Measurements from ENCODE around the gene USP12. TPM values are rescaled to one million over a fixed set of nuclear protein-coding genes. Genes with fewer than 3 reads are reported as not detected.

The USP12 gene
- total RNA-seq, 1 donor from 2014 or later: 19.7 TPM

GRCh38 chr13:27186295-27186694 lies 14.7 kb upstream of the USP12 start:
- H3K4me3 Mint-ChIP-seq: no peak overlapping the region
- Histone ChIP-seq H3K4me1 (no peaks in the 10 kb centered on the region), H3K27ac (no peak overlapping the region), H2AFZ (replicated peaks) (peak overlapping the region; percentile 34), H3F3A (ENCODE audit: low read depth) (no peaks in the 10 kb centered on the region), H3K9ac (no peak overlapping the region), H3K27me3 (no peaks in the 10 kb centered on the region), H3K36me3 (no peaks in the 10 kb centered on the region), H3K79me2 (ENCODE audit: low read depth) (no peaks in the 10 kb centered on the region), H3K4me2 (no peak overlapping the region), H4K20me1 (ENCODE audit: low read depth) (no peaks in the 10 kb centered on the region), H3K4me3 (no peak overlapping the region), H3K9me3 (ENCODE audit: low read depth) (no peaks in the 10 kb centered on the region)
- no peaks in the 10 kb centered on the region for H3K9me3 Mint-ChIP-seq
- TF ChIP-seq, protein P1, sequence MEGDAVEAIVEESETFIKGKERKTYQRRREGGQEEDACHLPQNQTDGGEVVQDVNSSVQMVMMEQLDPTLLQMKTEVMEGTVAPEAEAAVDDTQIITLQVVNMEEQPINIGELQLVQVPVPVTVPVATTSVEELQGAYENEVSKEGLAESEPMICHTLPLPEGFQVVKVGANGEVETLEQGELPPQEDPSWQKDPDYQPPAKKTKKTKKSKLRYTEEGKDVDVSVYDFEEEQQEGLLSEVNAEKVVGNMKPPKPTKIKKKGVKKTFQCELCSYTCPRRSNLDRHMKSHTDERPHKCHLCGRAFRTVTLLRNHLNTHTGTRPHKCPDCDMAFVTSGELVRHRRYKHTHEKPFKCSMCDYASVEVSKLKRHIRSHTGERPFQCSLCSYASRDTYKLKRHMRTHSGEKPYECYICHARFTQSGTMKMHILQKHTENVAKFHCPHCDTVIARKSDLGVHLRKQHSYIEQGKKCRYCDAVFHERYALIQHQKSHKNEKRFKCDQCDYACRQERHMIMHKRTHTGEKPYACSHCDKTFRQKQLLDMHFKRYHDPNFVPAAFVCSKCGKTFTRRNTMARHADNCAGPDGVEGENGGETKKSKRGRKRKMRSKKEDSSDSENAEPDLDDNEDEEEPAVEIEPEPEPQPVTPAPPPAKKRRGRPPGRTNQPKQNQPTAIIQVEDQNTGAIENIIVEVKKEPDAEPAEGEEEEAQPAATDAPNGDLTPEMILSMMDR (IDR thresholded peaks at IDR 0.05): no peak
- TF ChIP-seq EZH2phosphoT487 (IDR thresholded peaks at IDR 0.05): no peak
- TF ChIP-seq EZH2 (IDR thresholded peaks at IDR 0.05): no peak
- DNase-seq (ENCODE audit: low spot score): no peak
- H3K4me1 Mint-ChIP-seq: no peaks in the 10 kb centered on the region
- no peaks in the 10 kb centered on the region for H3K36me3 Mint-ChIP-seq
- no peaks in the 10 kb centered on the region for H3K27me3 Mint-ChIP-seq (ENCODE audit: insufficient read depth, low read depth)
- no peak overlapping the region for H3K27ac Mint-ChIP-seq

- H3F3A ChIP-seq (ENCODE audit: low read depth): no peaks in the 10 kb centered on the region
- H3K36me3 ChIP-seq: no peaks in the 10 kb centered on the region
- Mint-ChIP-seq H3K27me3 (ENCODE audit: insufficient read depth, low read depth) (no peaks in the 10 kb centered on the region), H3K4me1 (no peaks in the 10 kb centered on the region), H3K36me3 (no peaks in the 10 kb centered on the region), H3K27ac (peak overlapping the region; percentile 57), H3K9me3 (no peaks in the 10 kb centered on the region), H3K4me3 (no peak overlapping the region)
- H3K4me2 ChIP-seq: no peak overlapping the region
- TF ChIP-seq EZH2phosphoT487 (IDR thresholded peaks at IDR 0.05) (no peak), EZH2 (IDR thresholded peaks at IDR 0.05) (no peak)
- TF ChIP-seq, protein P1 (IDR thresholded peaks at IDR 0.05): no peak
- no peaks in the 10 kb centered on the region for H3K9me3 ChIP-seq (ENCODE audit: low read depth)
- DNase-seq (ENCODE audit: low spot score): no peak
- H3K4me1 ChIP-seq: no peaks in the 10 kb centered on the region
- H4K20me1 ChIP-seq (ENCODE audit: low read depth): no peaks in the 10 kb centered on the region
- H3K9ac ChIP-seq: no peak overlapping the region
- no peaks in the 10 kb centered on the region for H3K79me2 ChIP-seq (ENCODE audit: low read depth)
- no peak overlapping the region for H2AFZ ChIP-seq (replicated peaks)
- H3K27ac ChIP-seq: no peak overlapping the region
- H3K27me3 ChIP-seq: no peaks in the 10 kb centered on the region
- H3K4me3 ChIP-seq: no peak overlapping the region
These were observed 12.0 kb upstream of the USP12 start for GRCh38 chr13:27183561-27184147.

GRCh38 chr13:27182844-27183497 lies 11.4 kb upstream of the USP12 start:
- no peaks in the 10 kb centered on the region for H3K4me1 ChIP-seq
- no peaks in the 10 kb centered on the region for H3K9me3 Mint-ChIP-seq
- H4K20me1 ChIP-seq (ENCODE audit: low read depth): no peaks in the 10 kb centered on the region
- no peak overlapping the region for H3K4me3 ChIP-seq
- H3K27me3 ChIP-seq: no peaks in the 10 kb centered on the region
- H3K9ac ChIP-seq: no peak overlapping the region
- DNase-seq (ENCODE audit: low spot score): no peak
- no peaks in the 10 kb centered on the region for H3K36me3 ChIP-seq
- H3F3A ChIP-seq (ENCODE audit: low read depth): no peaks in the 10 kb centered on the region
- H3K9me3 ChIP-seq (ENCODE audit: low read depth): no peaks in the 10 kb centered on the region
- H3K4me1 Mint-ChIP-seq: no peaks in the 10 kb centered on the region
- H3K4me2 ChIP-seq: no peak overlapping the region
- H3K27ac ChIP-seq: no peak overlapping the region
- TF ChIP-seq EZH2phosphoT487 (IDR thresholded peaks at IDR 0.05) (no peak), EZH2 (IDR thresholded peaks at IDR 0.05) (no peak)
- TF ChIP-seq, protein P1 (IDR thresholded peaks at IDR 0.05): no peak
- H3K27me3 Mint-ChIP-seq (ENCODE audit: insufficient read depth, low read depth): no peaks in the 10 kb centered on the region
- no peak overlapping the region for H3K4me3 Mint-ChIP-seq
- no peaks in the 10 kb centered on the region for H3K36me3 Mint-ChIP-seq
- H3K27ac Mint-ChIP-seq: peak overlapping the region; percentile 57
- no peaks in the 10 kb centered on the region for H3K79me2 ChIP-seq (ENCODE audit: low read depth)
- no peak overlapping the region for H2AFZ ChIP-seq (replicated peaks)
